HepG2 (cell line): Measurements from ENCODE around the gene CD248. TPM values are rescaled to one million over a fixed set of nuclear protein-coding genes. Genes with fewer than 3 reads are reported as not detected.
A peak's percentile ranks its signal among the peaks of the same experiment; 100 is the strongest.

Source experiments
- ATF7-NPFF ChIP-seq: sonication (generic); formaldehyde crosslinking; IDR thresholded peaks from 2 replicates; pipeline ENCODE4 v1.8.1; 2023; ENCODE audit warnings: mild to moderate bottlenecking, low read depth, missing genetic modification reagents, moderate library complexity
- BRCA1 ChIP-seq: sonication (generic); formaldehyde crosslinking; IDR thresholded peaks from 2 replicates; pipeline ENCODE4 v1.4.0; 2020; ENCODE audit warnings: missing genetic modification reagents
- CC2D1A ChIP-seq: sonication (generic); formaldehyde crosslinking; IDR thresholded peaks from 2 replicates; pipeline ENCODE4 v1.8.1; 2023; ENCODE audit warnings: mild to moderate bottlenecking, missing genetic modification reagents
- EP300 ChIP-seq, 3 experiments: sonication (generic) in 1 of 3; formaldehyde crosslinking in 1 of 3; IDR thresholded peaks; 2 replicates each; pipeline versions ENCODE4 v1.5.1 to v1.6.1; 2011 to 2020; ENCODE audit warnings: low read depth in 2 of 3, low read length in 2 of 3, borderline replicate concordance in 1 of 3, improper control_type of control experiment in 1 of 3, mild to moderate bottlenecking in 1 of 3, missing genetic modification reagents in 1 of 3, moderate library complexity in 1 of 3
- GATAD1 ChIP-seq: IDR thresholded peaks from 2 replicates; pipeline ENCODE4 v1.6.1; 2016; ENCODE audit warnings: missing genetic modification reagents, missing compliant biosample characterization
- NFATC3 ChIP-seq: sonication (generic); formaldehyde crosslinking; IDR thresholded peaks from 2 replicates; pipeline ENCODE4 v1.5.1; 2020; ENCODE audit warnings: mild to moderate bottlenecking, missing genetic modification reagents
- NFE2L1 ChIP-seq: sonication (generic); formaldehyde crosslinking; IDR thresholded peaks from 2 replicates; pipeline ENCODE4 v1.4.0; 2020; ENCODE audit warnings: missing genetic modification reagents, mild to moderate bottlenecking, borderline replicate concordance
- RFX3 ChIP-seq: IDR thresholded peaks from 2 replicates; pipeline ENCODE4 v1.6.1; 2016; ENCODE audit warnings: missing biosample characterization, missing genetic modification reagents
- RFXAP ChIP-seq: sonication (generic); formaldehyde crosslinking; IDR thresholded peaks from 2 replicates; pipeline ENCODE4 v1.4.0; 2020; ENCODE audit warnings: missing genetic modification reagents, borderline replicate concordance
- SALL1 ChIP-seq: sonication (generic); formaldehyde crosslinking; IDR thresholded peaks from 2 replicates; pipeline ENCODE4 v1.8.0; 2022; ENCODE audit warnings: mild to moderate bottlenecking, missing genetic modification reagents
- SCMH1 ChIP-seq: sonication (generic); formaldehyde crosslinking; IDR thresholded peaks from 2 replicates; pipeline ENCODE4 v1.9.0; 2021; ENCODE audit warnings: missing genetic modification reagents, mild to moderate bottlenecking, borderline replicate concordance
- SPEN ChIP-seq: sonication (generic); formaldehyde crosslinking; IDR thresholded peaks from 2 replicates; pipeline ENCODE4 v1.5.1; 2020; ENCODE audit warnings: low read depth, mild to moderate bottlenecking, missing genetic modification reagents
- SRF ChIP-seq: IDR thresholded peaks from 2 replicates; pipeline ENCODE4 v1.6.1; 2011; ENCODE audit warnings: mild to moderate bottlenecking, low read depth, low read length, moderate library complexity
- STAG1 ChIP-seq: sonication (generic); formaldehyde crosslinking; IDR thresholded peaks from 2 replicates; pipeline ENCODE4 v1.4.0; 2020; ENCODE audit warnings: missing genetic modification reagents
- ZFAT ChIP-seq: sonication (generic); formaldehyde crosslinking; conservative IDR thresholded peaks from 2 replicates; pipeline ENCODE4 v1.8.1; 2023; ENCODE audit warnings: missing genetic modification reagents, inconsistent platforms
- ZFP62 ChIP-seq: sonication (generic); formaldehyde crosslinking; IDR thresholded peaks from 2 replicates; pipeline ENCODE4 v1.4.0; 2020; ENCODE audit warnings: missing genetic modification reagents
- ZFP90 ChIP-seq: sonication (generic); formaldehyde crosslinking; IDR thresholded peaks from 2 replicates; pipeline ENCODE4 v1.8.0; 2022; ENCODE audit warnings: missing genetic modification reagents, mild to moderate bottlenecking, inconsistent platforms, borderline replicate concordance
- ZNF160 ChIP-seq: sonication (generic); formaldehyde crosslinking; IDR thresholded peaks from 2 replicates; pipeline ENCODE4 v1.8.0; 2022; ENCODE audit warnings: mild to moderate bottlenecking, inconsistent platforms, missing genetic modification reagents
- ZNF225 ChIP-seq: sonication (generic); formaldehyde crosslinking; IDR thresholded peaks from 2 replicates; pipeline ENCODE4 v1.4.0; 2020; ENCODE audit warnings: mild to moderate bottlenecking, missing genetic modification reagents
- ZNF296 ChIP-seq: sonication (generic); formaldehyde crosslinking; conservative IDR thresholded peaks from 2 replicates; pipeline ENCODE4 v1.5.0; 2020; ENCODE audit warnings: mild to moderate bottlenecking, missing genetic modification reagents
- ZNF567 ChIP-seq: sonication (generic); formaldehyde crosslinking; IDR thresholded peaks from 2 replicates; pipeline ENCODE4 v1.8.1; 2023; ENCODE audit warnings: mild to moderate bottlenecking, missing genetic modification reagents, borderline replicate concordance
- ZNF670 ChIP-seq: sonication (generic); formaldehyde crosslinking; IDR thresholded peaks from 2 replicates; pipeline ENCODE4 v1.8.0; 2022; ENCODE audit warnings: mild to moderate bottlenecking, missing genetic modification reagents, borderline replicate concordance
- ZNF749 ChIP-seq: sonication (generic); formaldehyde crosslinking; IDR thresholded peaks from 2 replicates; pipeline ENCODE4 v1.8.0; 2022; ENCODE audit warnings: mild to moderate bottlenecking, missing genetic modification reagents, moderate library complexity, borderline replicate concordance
- ZNF841 ChIP-seq: sonication (generic); formaldehyde crosslinking; IDR thresholded peaks from 2 replicates; pipeline ENCODE4 v1.8.1; 2023; ENCODE audit warnings: missing genetic modification reagents, borderline replicate concordance
- polyA plus RNA-seq, 8 experiments: library from polyadenylated mRNA; depleted of rRNA in 3 of 8; stranded (reverse) in 7 of 8; unstranded in 1 of 8; fragments of >200 nt; fragmentation: Illumina TruSeq in 4 of 8; extraction: Trizol in 4 of 8; gene quantifications; 2 replicates each; pipeline versions ENCODE4 v1.2.1 to v1.2.3, GENCODE V29; 2011 to 2016; ENCODE audit warnings: low read depth in 4 of 8, missing spikeins in 1 of 8, mixed read lengths in 1 of 8; ENCODE audit not compliant: insufficient read depth in 1 of 8
- total RNA-seq, 5 experiments: library from RNA; depleted of rRNA; stranded (reverse); fragments of >200 nt; fragmentation: Illumina TruSeq; extraction: Trizol; gene quantifications; 2 replicates each; pipeline ENCODE4 v1.2.3, GENCODE V29; 2016; ENCODE audit warnings: low read depth in 1 of 5
- TF ChIP-seq, protein P1 (sequence below): IDR thresholded peaks from 2 replicates; pipeline ENCODE4 v1.6.1; 2016
- TF ChIP-seq, protein P2 (sequence below): sonication (generic); formaldehyde crosslinking; IDR thresholded peaks from 2 replicates; pipeline ENCODE4 v1.5.1; 2020; ENCODE audit warnings: missing genetic modification reagents, mild to moderate bottlenecking, borderline replicate concordance
- TF ChIP-seq, protein P3 (sequence below): sonication (generic); formaldehyde crosslinking; IDR thresholded peaks from 2 replicates; pipeline ENCODE4 v1.5.0; 2020; ENCODE audit warnings: missing genetic modification reagents
- TF ChIP-seq, protein P4 (sequence below): sonication (generic); formaldehyde crosslinking; IDR thresholded peaks from 2 replicates; pipeline ENCODE4 v1.4.0; 2020; ENCODE audit warnings: mild to moderate bottlenecking, missing genetic modification reagents

CD248 gene
- total and polyA plus RNA-seq, 2 of the 13 experiments (the other 11 are each of a cell fraction or from before 2014, with no cell fraction given), result 0.25 to 0.35 TPM

DNA sequence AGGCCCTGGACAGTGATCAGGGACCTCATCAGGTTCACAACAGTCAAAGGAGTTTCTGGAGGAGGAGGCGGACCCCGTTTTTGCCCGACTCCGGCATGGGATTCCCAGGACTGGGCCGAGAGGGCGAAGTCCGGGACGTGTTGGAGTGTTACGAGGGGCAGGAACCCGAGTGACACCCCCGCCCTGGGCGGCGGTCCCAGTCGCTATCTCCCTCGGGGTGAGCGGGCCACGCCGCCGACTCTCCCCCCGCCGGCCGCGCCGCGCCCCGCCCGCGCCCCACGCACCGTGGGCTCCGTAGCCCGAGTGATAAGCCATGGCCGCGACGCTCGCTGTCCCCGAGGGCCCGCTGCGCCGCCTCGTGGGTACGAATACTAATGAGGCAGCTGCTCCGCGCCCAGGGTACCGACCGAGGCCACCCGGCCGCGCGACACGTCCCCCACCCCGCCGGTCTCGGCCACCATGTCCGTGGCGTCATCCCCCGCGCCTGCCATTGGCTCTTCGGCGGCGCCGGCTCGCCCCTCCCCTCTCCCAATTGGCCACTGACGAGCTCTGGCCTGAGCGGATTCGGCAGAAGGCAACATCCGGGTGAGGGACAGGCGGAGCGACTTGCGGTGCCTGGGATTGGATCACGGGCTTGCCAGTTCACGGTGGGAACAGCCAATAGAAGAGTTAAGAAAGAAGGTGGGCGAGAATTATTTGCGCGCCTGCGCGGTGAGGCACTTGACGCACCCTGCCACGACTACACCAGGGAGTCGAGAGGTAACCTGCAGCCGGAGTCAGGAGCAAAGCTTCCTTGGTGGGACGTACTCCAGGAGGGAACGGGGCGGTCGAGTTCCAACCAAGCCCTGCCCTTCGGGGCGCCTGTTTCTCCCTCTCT, 27.9 kb downstream of the CD248 start, which contains the start of gene YIF1A (continued):
- TF ChIP-seq ZNF670 (CRISPR knock-in tag) (no peak), ZNF160 (CRISPR knock-in tag) (no peak), ZNF296 (no peak), RFXAP (CRISPR knock-in tag) (peak; percentile 94; the same call in 1 of the 2 replicates), CC2D1A (no peak), ZNF225 (no peak), ZFP90 (CRISPR knock-in tag) (peak; percentile 46; the same call in 1 of the 2 replicates), SCMH1 (CRISPR knock-in tag) (no peak), SPEN (peak; percentile 10), BRCA1 (no peak), ATF7-NPFF (CRISPR knock-in tag) (peak; percentile 68; the same call in 1 of the 2 replicates), SRF (no peak), ZFAT (CRISPR knock-in tag) (no peak), NFE2L1 (CRISPR knock-in tag) (no peak), ZFP62 (no peak), NFATC3 (CRISPR knock-in tag) (no peak; the same call in 1 of the 2 replicates), SALL1 (CRISPR knock-in tag) (peak; percentile 69), ZNF749 (CRISPR knock-in tag) (no peak), EP300 (IDR thresholded peaks at IDR 0.05; ENCODE audit: low read depth in 2 of 2, low read length in 2 of 2) (no peak), EP300 (CRISPR knock-in tag; IDR thresholded peaks at IDR 0.05; ENCODE audit: borderline replicate concordance) (no peak), RFX3 (CRISPR knock-in tag) (no peak), GATAD1 (CRISPR knock-in tag) (peak; percentile 86), ZNF567 (CRISPR knock-in tag) (no peak), STAG1 (CRISPR knock-in tag) (no peak), ZNF841 (CRISPR knock-in tag) (no peak)
- TF ChIP-seq, protein P1, sequence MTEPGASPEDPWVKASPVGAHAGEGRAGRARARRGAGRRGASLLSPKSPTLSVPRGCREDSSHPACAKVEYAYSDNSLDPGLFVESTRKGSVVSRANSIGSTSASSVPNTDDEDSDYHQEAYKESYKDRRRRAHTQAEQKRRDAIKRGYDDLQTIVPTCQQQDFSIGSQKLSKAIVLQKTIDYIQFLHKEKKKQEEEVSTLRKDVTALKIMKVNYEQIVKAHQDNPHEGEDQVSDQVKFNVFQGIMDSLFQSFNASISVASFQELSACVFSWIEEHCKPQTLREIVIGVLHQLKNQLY (CRISPR knock-in tag), result no peak
- TF ChIP-seq, protein P2, sequence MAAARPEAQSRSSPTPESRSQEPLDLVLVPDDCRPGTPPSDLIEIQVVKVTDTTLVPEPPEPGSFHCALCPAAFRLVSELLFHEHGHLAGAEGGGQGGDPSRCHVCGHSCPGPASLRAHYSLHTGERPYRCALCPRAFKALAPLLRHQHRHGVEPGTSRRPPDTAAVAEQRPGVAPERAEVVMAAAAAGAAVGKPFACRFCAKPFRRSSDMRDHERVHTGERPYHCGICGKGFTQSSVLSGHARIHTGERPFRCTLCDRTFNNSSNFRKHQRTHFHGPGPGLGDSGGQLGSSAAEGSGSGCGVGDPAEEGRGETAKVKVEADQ, result no peak
- TF ChIP-seq, protein P3, sequence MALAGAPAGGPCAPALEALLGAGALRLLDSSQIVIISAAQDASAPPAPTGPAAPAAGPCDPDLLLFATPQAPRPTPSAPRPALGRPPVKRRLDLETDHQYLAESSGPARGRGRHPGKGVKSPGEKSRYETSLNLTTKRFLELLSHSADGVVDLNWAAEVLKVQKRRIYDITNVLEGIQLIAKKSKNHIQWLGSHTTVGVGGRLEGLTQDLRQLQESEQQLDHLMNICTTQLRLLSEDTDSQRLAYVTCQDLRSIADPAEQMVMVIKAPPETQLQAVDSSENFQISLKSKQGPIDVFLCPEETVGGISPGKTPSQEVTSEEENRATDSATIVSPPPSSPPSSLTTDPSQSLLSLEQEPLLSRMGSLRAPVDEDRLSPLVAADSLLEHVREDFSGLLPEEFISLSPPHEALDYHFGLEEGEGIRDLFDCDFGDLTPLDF (CRISPR knock-in tag), result 0 out of 2 replicates have a peak, but pooled peaks have one; percentile 3
- TF ChIP-seq, protein P4, sequence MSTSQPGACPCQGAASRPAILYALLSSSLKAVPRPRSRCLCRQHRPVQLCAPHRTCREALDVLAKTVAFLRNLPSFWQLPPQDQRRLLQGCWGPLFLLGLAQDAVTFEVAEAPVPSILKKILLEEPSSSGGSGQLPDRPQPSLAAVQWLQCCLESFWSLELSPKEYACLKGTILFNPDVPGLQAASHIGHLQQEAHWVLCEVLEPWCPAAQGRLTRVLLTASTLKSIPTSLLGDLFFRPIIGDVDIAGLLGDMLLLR, result no peak
